Naive thymus-derived CD8-positive, alpha-beta T cell (primary cell): ENCODE measurements around the gene CAV1. TPM values are rescaled to one million over a fixed set of nuclear protein-coding genes. Genes with fewer than 3 reads are reported as not detected.

ENCODE experiments used
- ATAC-seq, 2 donors: fragments of 150-1000 bp; cut with Tn5 transposase in 1 of 2; sonication (Bioruptor Pico), chemical (Tn5 transposase) in 1 of 2; 1 replicate in 1 of 2; 2 replicates in 1 of 2; pipeline ENCODE4 v1.10.0; 2021; ENCODE audit warnings: mild to moderate bottlenecking in 2 of 2, moderate library complexity in 2 of 2
- POLR2A ChIA-PET: fragments of 350-600 bp; sonication (Branson Sonifier 250); formaldehyde crosslinking; loops from one replicate; lab custom pipeline; 2021; ENCODE audit warnings: antibody characterized with exemption; lab: Charles Lee
- DNase-seq, 10 donors: peaks; one replicate each; pipeline versions ENCODE4 v3.0.0 to v3.0.0-alpha.2; 2020 to 2022
- H3K27ac Mint-ChIP-seq, 10 donors: one replicate each; pipeline ENCODE4 v1.8.0; 2020 to 2022; ENCODE audit warnings: mild to moderate bottlenecking in 10 of 10, mixed read lengths in 10 of 10, moderate library complexity in 4 of 10, inconsistent platforms in 1 of 10
- H3K27me3 Mint-ChIP-seq, 5 donors: one replicate each; pipeline ENCODE4 v1.8.0; 2021 to 2022; ENCODE audit warnings: mixed read lengths in 5 of 5
- H3K36me3 Mint-ChIP-seq, 3 donors: one replicate each; pipeline ENCODE4 v1.8.0; 2020 to 2022; ENCODE audit warnings: mixed read lengths in 3 of 3, mild to moderate bottlenecking in 2 of 3, inconsistent platforms in 1 of 3
- H3K4me1 Mint-ChIP-seq, 4 donors: one replicate each; pipeline ENCODE4 v1.8.0; 2021 to 2022; ENCODE audit warnings: mixed read lengths in 4 of 4
- H3K4me3 Mint-ChIP-seq, 10 donors: one replicate each; pipeline ENCODE4 v1.8.0; 2020 to 2022; ENCODE audit warnings: mild to moderate bottlenecking in 10 of 10, mixed read lengths in 10 of 10, moderate library complexity in 6 of 10, inconsistent platforms in 1 of 10
- H3K9me3 Mint-ChIP-seq, 9 donors: one replicate each; pipeline ENCODE4 v1.8.0; 2020 to 2022; ENCODE audit warnings: mixed read lengths in 9 of 9, mild to moderate bottlenecking in 3 of 9, inconsistent platforms in 1 of 9, moderate library complexity in 1 of 9
- polyA plus RNA-seq, 3 donors: library from polyadenylated mRNA; unstranded; fragments of 300-500 nt; fragmentation: Illumina TruSeq; gene quantifications; one replicate each; pipeline ENCODE4 v1.2.3, GENCODE V29; 2021
- total RNA-seq, 8 experiments: library from RNA in 2 of 8; stranded (reverse) in 2 of 8; gene quantifications; one replicate each; pipeline ENCODE4 v1.2.3 and lab custom pipeline; 2021 to 2026

Gene CAV1
- total and polyA plus RNA-seq, 5 experiments from 2014 or later, result not detected

GRCh38 chr7:116540743-116541142, 15.9 kb downstream of the CAV1 start:
- H3K36me3 Mint-ChIP-seq, result peaks cover 0 to 9% (median 2%) of the 10 kb centered on the region in 3 donors
- no peak overlapping the region for H3K27ac Mint-ChIP-seq
- H3K4me1 Mint-ChIP-seq, result no peaks in the 10 kb centered on the region
- peaks cover 16 to 69% (median 21%) of the 10 kb centered on the region in 5 donors for H3K27me3 Mint-ChIP-seq
- H3K4me3 Mint-ChIP-seq, result no peak overlapping the region
- DNase-seq (no peak), ATAC-seq (no peak)
- POLR2A ChIA-PET, result interaction anchor here (0.7 kb wide), 1 partner anchor 139 kb away, joined by 4 read pairs; no protein-coding TSS in a partner anchor
- peaks cover 0 to 11% (median 5%) of the 10 kb centered on the region in 9 donors for H3K9me3 Mint-ChIP-seq

GRCh38 chr7:116541951-116542350, 17.1 kb downstream of the CAV1 start:
- Mint-ChIP-seq H3K9me3 (peaks cover 0 to 11% (median 5%) of the 10 kb centered on the region in 9 donors), H3K4me3 (no peak overlapping the region), H3K27ac (no peak overlapping the region), H3K27me3 (peaks cover 16 to 64% (median 21%) of the 10 kb centered on the region in 5 donors), H3K4me1 (no peaks in the 10 kb centered on the region), H3K36me3 (peaks cover 0 to 9% (median 2%) of the 10 kb centered on the region in 3 donors)
- ATAC-seq (no peak), DNase-seq (no peak)
- POLR2A ChIA-PET, result no interaction called here

- Mint-ChIP-seq H3K4me3 (no peak overlapping the region), H3K9me3 (peaks cover 0 to 11% (median 5%) of the 10 kb centered on the region in 9 donors), H3K36me3 (peaks cover 0 to 9% (median 2%) of the 10 kb centered on the region in 3 donors), H3K4me1 (no peaks in the 10 kb centered on the region), H3K27ac (no peak overlapping the region), H3K27me3 (peaks cover 11 to 63% (median 22%) of the 10 kb centered on the region in 5 donors)
- POLR2A ChIA-PET, result no interaction called here
- DNase-seq (no peak), ATAC-seq (no peak)
Measured at GRCh38 chr7:116542618-116543017, 17.8 kb downstream of the CAV1 start.

GRCh38 chr7:116543664-116544063, 18.8 kb downstream of the CAV1 start:
- Mint-ChIP-seq H3K27me3 (peaks cover 7 to 66% (median 21%) of the 10 kb centered on the region in 5 donors), H3K4me1 (no peaks in the 10 kb centered on the region), H3K9me3 (peaks cover 0 to 9% (median 3%) of the 10 kb centered on the region in 9 donors), H3K36me3 (peaks cover 0 to 6% (median 2%) of the 10 kb centered on the region in 3 donors), H3K27ac (no peak overlapping the region), H3K4me3 (no peak overlapping the region)
- POLR2A ChIA-PET, result no interaction called here
- no peak for ATAC-seq
- DNase-seq, result no peak

- Mint-ChIP-seq H3K27me3 (peaks cover 1 to 58% (median 17%) of the 10 kb centered on the region in 5 donors), H3K4me3 (no peak overlapping the region), H3K36me3 (no peaks in the 10 kb centered on the region), H3K9me3 (peaks cover 0 to 1% (median 0%) of the 10 kb centered on the region in 9 donors), H3K4me1 (no peaks in the 10 kb centered on the region), H3K27ac (no peak overlapping the region)
- DNase-seq (no peak), ATAC-seq (no peak)
- POLR2A ChIA-PET, result no interaction called here
Measured at GRCh38 chr7:116544487-116544886, 19.7 kb downstream of the CAV1 start.

GRCh38 chr7:116545411-116545993, 20.7 kb downstream of the CAV1 start:
- ATAC-seq (no peak), DNase-seq (no peak)
- H3K9me3 Mint-ChIP-seq, result no peaks in the 10 kb centered on the region
- no peaks in the 10 kb centered on the region for H3K4me1 Mint-ChIP-seq
- H3K27ac Mint-ChIP-seq, result no peak overlapping the region
- H3K36me3 Mint-ChIP-seq, result no peaks in the 10 kb centered on the region
- peaks cover 5 to 51% (median 17%) of the 10 kb centered on the region in 5 donors for H3K27me3 Mint-ChIP-seq
- H3K4me3 Mint-ChIP-seq, result no peak overlapping the region
- POLR2A ChIA-PET, result no interaction called here

GRCh38 chr7:116546054-116546453, 21.2 kb downstream of the CAV1 start:
- Mint-ChIP-seq H3K4me3 (no peak overlapping the region), H3K27ac (no peak overlapping the region), H3K4me1 (no peaks in the 10 kb centered on the region), H3K9me3 (no peaks in the 10 kb centered on the region), H3K36me3 (no peaks in the 10 kb centered on the region), H3K27me3 (peaks cover 4 to 46% (median 16%) of the 10 kb centered on the region in 5 donors)
- DNase-seq (no peak), ATAC-seq (no peak)
- POLR2A ChIA-PET, result no interaction called here

- DNase-seq (no peak), ATAC-seq (no peak)
- POLR2A ChIA-PET, result no interaction called here
- H3K27me3 Mint-ChIP-seq, result peaks cover 4 to 42% (median 14%) of the 10 kb centered on the region in 5 donors
- H3K4me3 Mint-ChIP-seq, result no peak overlapping the region
- no peaks in the 10 kb centered on the region for H3K9me3 Mint-ChIP-seq
- no peaks in the 10 kb centered on the region for H3K4me1 Mint-ChIP-seq
- H3K27ac Mint-ChIP-seq, result no peak overlapping the region
- H3K36me3 Mint-ChIP-seq, result no peaks in the 10 kb centered on the region
Measured at GRCh38 chr7:116546916-116547315, 22.1 kb downstream of the CAV1 start.

- H3K9me3 Mint-ChIP-seq, result no peaks in the 10 kb centered on the region
- no peak overlapping the region for H3K27ac Mint-ChIP-seq
- no peaks in the 10 kb centered on the region for H3K4me1 Mint-ChIP-seq
- peaks cover 4 to 42% (median 14%) of the 10 kb centered on the region in 5 donors for H3K27me3 Mint-ChIP-seq
- H3K4me3 Mint-ChIP-seq, result no peak overlapping the region
- H3K36me3 Mint-ChIP-seq, result no peaks in the 10 kb centered on the region
- ATAC-seq (no peak), DNase-seq (no peak)
- POLR2A ChIA-PET, result no interaction called here
Measured at GRCh38 chr7:116547347-116547746, 22.5 kb downstream of the CAV1 start.

- ATAC-seq (no peak), DNase-seq (no peak)
- Mint-ChIP-seq H3K36me3 (no peaks in the 10 kb centered on the region), H3K4me1 (no peaks in the 10 kb centered on the region), H3K27me3 (peaks cover 4 to 36% (median 13%) of the 10 kb centered on the region in 5 donors), H3K4me3 (no peak overlapping the region), H3K27ac (no peak overlapping the region), H3K9me3 (no peaks in the 10 kb centered on the region)
- POLR2A ChIA-PET, result no interaction called here
Measured at GRCh38 chr7:116548506-116548905, 23.7 kb downstream of the CAV1 start.

- Mint-ChIP-seq H3K4me1 (no peaks in the 10 kb centered on the region), H3K27me3 (peaks cover 4 to 37% (median 18%) of the 10 kb centered on the region in 5 donors), H3K27ac (no peak overlapping the region), H3K36me3 (no peaks in the 10 kb centered on the region), H3K9me3 (no peaks in the 10 kb centered on the region), H3K4me3 (no peak overlapping the region)
- DNase-seq (no peak), ATAC-seq (no peak)
- POLR2A ChIA-PET, result no interaction called here
Measured at GRCh38 chr7:116549370-116549769, 24.5 kb downstream of the CAV1 start.

- no peak overlapping the region for H3K27ac Mint-ChIP-seq
- H3K27me3 Mint-ChIP-seq, result peaks cover 9 to 38% (median 16%) of the 10 kb centered on the region in 5 donors
- ATAC-seq (no peak), DNase-seq (no peak)
- H3K9me3 Mint-ChIP-seq, result no peaks in the 10 kb centered on the region
- no peaks in the 10 kb centered on the region for H3K4me1 Mint-ChIP-seq
- no peak overlapping the region for H3K4me3 Mint-ChIP-seq
- no peaks in the 10 kb centered on the region for H3K36me3 Mint-ChIP-seq
- POLR2A ChIA-PET, result no interaction called here
Measured at GRCh38 chr7:116551692-116552091, 26.9 kb downstream of the CAV1 start.

- Mint-ChIP-seq H3K4me1 (no peaks in the 10 kb centered on the region), H3K27ac (no peak overlapping the region), H3K9me3 (no peaks in the 10 kb centered on the region), H3K27me3 (peaks cover 10 to 38% (median 14%) of the 10 kb centered on the region in 5 donors), H3K4me3 (no peak overlapping the region), H3K36me3 (no peaks in the 10 kb centered on the region)
- ATAC-seq (no peak), DNase-seq (no peak)
- POLR2A ChIA-PET, result no interaction called here
Measured at GRCh38 chr7:116552602-116553001, 27.8 kb downstream of the CAV1 start.
